Measurements from ENCODE around the gene JPH3. TPM values are rescaled to one million over a fixed set of nuclear protein-coding genes. Genes with fewer than 3 reads are reported as not detected.

JPH3 gene
- polyA plus RNA-seq, 3 donors = not detected

GRCh38 chr16:87584271-87584670 is 18.0 kb upstream of the JPH3 start:
- 71% methylated on average over 1 of the region's 7 CpGs for WGBS (ENCODE audit: insufficient coverage)
- H3K27me3 Mint-ChIP-seq (ENCODE audit: low read depth in 3 of 3) = peaks cover 19 to 54% (median 42%) of the 10 kb centered on the region in 3 donors
- H3K27ac Mint-ChIP-seq = no peak overlapping the region

GRCh38 chr16:87584975-87585374 is 17.3 kb upstream of the JPH3 start:
- no peak overlapping the region for H3K4me3 Mint-ChIP-seq
- no peaks in the 10 kb centered on the region for H3K79me2 ChIP-seq (ENCODE audit: insufficient read depth, low read length)
- H3K36me3 ChIP-seq (replicated peaks in 1 of 2; ENCODE audit: control insufficient read depth in 1 of 2, insufficient read depth in 2 of 2, low read length in 2 of 2) = no peaks in the 10 kb centered on the region
- no peaks in the 10 kb centered on the region for H4K20me1 ChIP-seq (ENCODE audit: insufficient read depth, low read length)
- no peak overlapping the region for H3K4me2 ChIP-seq (replicated peaks; ENCODE audit: extremely low read depth, low read length, poor library complexity, severe bottlenecking)
- H3K4me1 ChIP-seq (ENCODE audit: control insufficient read depth in 1 of 2, insufficient read depth in 2 of 2, low read length in 2 of 2) = no peaks in the 10 kb centered on the region
- no peaks in the 10 kb centered on the region for H3K9me3 ChIP-seq (replicated peaks in 1 of 2; ENCODE audit: control insufficient read depth in 1 of 2, insufficient read depth in 1 of 2, low read length in 2 of 2)
- peaks cover 3% of the 10 kb centered on the region for H3K4me1 Mint-ChIP-seq
- no peak overlapping the region for H3K4me3 ChIP-seq (replicated peaks in 1 of 3; ENCODE audit: low read depth in 2 of 3, low read length in 3 of 3)
- intact Hi-C loops (cut with micrococcal nuclease) = no loop called here
- no peak for DNase-seq
- H2AFZ ChIP-seq (ENCODE audit: insufficient read depth, low read depth, low read length, poor library complexity, severe bottlenecking) = no peak overlapping the region
- no peak overlapping the region for H3K27ac Mint-ChIP-seq
- H3K36me3 Mint-ChIP-seq = no peaks in the 10 kb centered on the region
- H3K27me3 ChIP-seq (ENCODE audit: control insufficient read depth in 2 of 2, insufficient read depth in 2 of 2, low read length in 2 of 2) = peaks cover 0 to 27% of the 10 kb centered on the region in 2 donors
- no peak overlapping the region for H3K27ac ChIP-seq (ENCODE audit: low read depth in 1 of 2, low read length in 2 of 2)
- 89% methylated on average over 7 of the region's 8 CpGs for WGBS (ENCODE audit: insufficient coverage)
- no peak overlapping the region for H3K9ac ChIP-seq (ENCODE audit: insufficient read depth, low read length, poor library complexity, severe bottlenecking)
- H3K9me3 Mint-ChIP-seq = no peaks in the 10 kb centered on the region
- H3K27me3 Mint-ChIP-seq (ENCODE audit: low read depth in 3 of 3) = peaks cover 20 to 56% (median 42%) of the 10 kb centered on the region in 3 donors
- TF ChIP-seq, protein P1, sequence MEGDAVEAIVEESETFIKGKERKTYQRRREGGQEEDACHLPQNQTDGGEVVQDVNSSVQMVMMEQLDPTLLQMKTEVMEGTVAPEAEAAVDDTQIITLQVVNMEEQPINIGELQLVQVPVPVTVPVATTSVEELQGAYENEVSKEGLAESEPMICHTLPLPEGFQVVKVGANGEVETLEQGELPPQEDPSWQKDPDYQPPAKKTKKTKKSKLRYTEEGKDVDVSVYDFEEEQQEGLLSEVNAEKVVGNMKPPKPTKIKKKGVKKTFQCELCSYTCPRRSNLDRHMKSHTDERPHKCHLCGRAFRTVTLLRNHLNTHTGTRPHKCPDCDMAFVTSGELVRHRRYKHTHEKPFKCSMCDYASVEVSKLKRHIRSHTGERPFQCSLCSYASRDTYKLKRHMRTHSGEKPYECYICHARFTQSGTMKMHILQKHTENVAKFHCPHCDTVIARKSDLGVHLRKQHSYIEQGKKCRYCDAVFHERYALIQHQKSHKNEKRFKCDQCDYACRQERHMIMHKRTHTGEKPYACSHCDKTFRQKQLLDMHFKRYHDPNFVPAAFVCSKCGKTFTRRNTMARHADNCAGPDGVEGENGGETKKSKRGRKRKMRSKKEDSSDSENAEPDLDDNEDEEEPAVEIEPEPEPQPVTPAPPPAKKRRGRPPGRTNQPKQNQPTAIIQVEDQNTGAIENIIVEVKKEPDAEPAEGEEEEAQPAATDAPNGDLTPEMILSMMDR (IDR thresholded peaks at IDR 0.05) = no peak

More at GRCh38 chr16:87584271-87584670, 18.0 kb upstream of the JPH3 start:
- H3K36me3 Mint-ChIP-seq = no peaks in the 10 kb centered on the region
- H3K9me3 Mint-ChIP-seq = no peaks in the 10 kb centered on the region
- H3K9ac ChIP-seq (ENCODE audit: insufficient read depth, low read length, poor library complexity, severe bottlenecking) = no peak overlapping the region
- no peaks in the 10 kb centered on the region for H3K9me3 ChIP-seq (replicated peaks in 1 of 2; ENCODE audit: control insufficient read depth in 1 of 2, insufficient read depth in 1 of 2, low read length in 2 of 2)
- H3K27me3 ChIP-seq (ENCODE audit: control insufficient read depth in 2 of 2, insufficient read depth in 2 of 2, low read length in 2 of 2) = peaks cover 0 to 22% of the 10 kb centered on the region in 2 donors
- no peaks in the 10 kb centered on the region for H3K4me1 ChIP-seq (ENCODE audit: control insufficient read depth in 1 of 2, insufficient read depth in 2 of 2, low read length in 2 of 2)
- TF ChIP-seq, protein P1 (IDR thresholded peaks at IDR 0.05) = no peak
- H3K79me2 ChIP-seq (ENCODE audit: insufficient read depth, low read length) = no peaks in the 10 kb centered on the region
- no peak overlapping the region for H3K4me3 Mint-ChIP-seq
- no peak overlapping the region for H3K27ac ChIP-seq (ENCODE audit: low read depth in 1 of 2, low read length in 2 of 2)
- no peaks in the 10 kb centered on the region for H3K36me3 ChIP-seq (replicated peaks in 1 of 2; ENCODE audit: control insufficient read depth in 1 of 2, insufficient read depth in 2 of 2, low read length in 2 of 2)
- H2AFZ ChIP-seq (ENCODE audit: insufficient read depth, low read depth, low read length, poor library complexity, severe bottlenecking) = no peak overlapping the region
- intact Hi-C loops (cut with micrococcal nuclease) = no loop called here
- H3K4me2 ChIP-seq (replicated peaks; ENCODE audit: extremely low read depth, low read length, poor library complexity, severe bottlenecking) = no peak overlapping the region
- no peak overlapping the region for H3K4me3 ChIP-seq (replicated peaks in 1 of 3; ENCODE audit: low read depth in 2 of 3, low read length in 3 of 3)
- H4K20me1 ChIP-seq (ENCODE audit: insufficient read depth, low read length) = no peaks in the 10 kb centered on the region
- DNase-seq = no peak
- H3K4me1 Mint-ChIP-seq = peaks cover 3% of the 10 kb centered on the region
